ENCODE measurements around the gene BCAS3. TPM values are rescaled to one million over a fixed set of nuclear protein-coding genes. Genes with fewer than 3 reads are reported as not detected.

Gene BCAS3
- total and polyA plus RNA-seq, 2 donors (not counting 1 experiment from before 2014, with no cell fraction given): 13.9 to 73.4 TPM

DNA sequence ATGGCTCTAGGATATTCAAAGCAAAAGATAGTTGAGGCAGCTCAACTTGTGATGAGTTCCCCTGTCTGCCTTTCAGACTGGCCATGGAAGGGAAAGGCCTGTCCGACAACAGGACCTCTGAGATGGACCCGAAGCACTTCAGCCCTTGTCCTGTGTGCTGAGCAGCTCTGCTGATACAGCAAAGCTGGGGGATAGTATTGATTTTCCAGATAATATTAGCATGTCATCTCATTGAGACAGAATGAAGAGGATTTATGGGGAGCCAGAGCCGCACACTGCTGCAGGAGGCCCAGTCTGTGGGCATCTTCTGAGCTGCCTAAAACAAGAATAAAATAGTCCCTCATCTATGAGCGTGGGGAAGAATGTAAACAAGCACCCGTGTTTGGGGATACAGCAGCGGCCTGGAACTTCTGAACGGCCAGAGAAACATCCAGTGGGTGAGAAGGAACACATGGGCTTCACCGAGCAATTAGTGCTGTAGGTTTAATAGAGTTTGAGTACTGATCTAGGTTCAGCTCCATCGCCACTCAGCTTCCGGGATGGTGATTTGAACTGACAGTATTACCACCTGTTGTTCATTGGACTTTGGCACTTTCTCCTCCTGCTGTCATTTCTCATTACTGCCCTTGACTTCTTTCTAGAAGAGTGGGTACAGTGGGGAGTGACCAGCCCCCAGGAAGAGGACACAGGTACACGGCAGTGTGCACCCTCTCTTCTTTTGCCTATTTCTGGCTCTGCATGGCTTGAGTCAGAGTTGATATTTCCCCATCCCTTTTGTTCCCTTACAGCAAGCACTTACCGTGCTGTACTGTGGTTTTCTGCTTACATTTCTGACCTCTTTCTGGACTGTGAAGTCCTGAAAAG, 625.5 kb downstream of the BCAS3 start:
- Mint-ChIP-seq H3K4me3 (no peak overlapping the region), H3K4me1 (no peaks in the 10 kb centered on the region), H3K27me3 (no peaks in the 10 kb centered on the region), H3K27ac (no peak overlapping the region), H3K9me3 (ENCODE audit: insufficient read depth) (no peaks in the 10 kb centered on the region)
- CTCF ChIA-PET: no interaction called here
- Histone ChIP-seq H3K27me3 (replicated peaks in 1 of 4; ENCODE audit: control extremely low read depth in 1 of 4, control insufficient read depth in 3 of 4, insufficient read depth in 4 of 4, low read length in 3 of 4) (no peaks in the 10 kb centered on the region), H3K9me3 (ENCODE audit: control extremely low read depth in 1 of 3, control insufficient read depth in 2 of 3, insufficient read depth in 1 of 3, low read length in 2 of 3) (no peaks in the 10 kb centered on the region), H3K4me1 (ENCODE audit: control insufficient read depth in 2 of 2, insufficient read depth in 2 of 2, low read length in 2 of 2) (no peaks in the 10 kb centered on the region), H3K27ac (ENCODE audit: low read length in 2 of 2) (no peak overlapping the region), H3K9ac (ENCODE audit: low read length) (no peak overlapping the region), H3K36me3 (replicated peaks in 1 of 2; ENCODE audit: control extremely low read depth in 1 of 2, control insufficient read depth in 1 of 2, extremely low read depth in 1 of 2, insufficient read depth in 2 of 2, low read length in 1 of 2) (no peaks in the 10 kb centered on the region), H3K79me2 (ENCODE audit: control insufficient read depth, insufficient read depth, low read length) (no peaks in the 10 kb centered on the region), H3K4me3 (ENCODE audit: control extremely low read depth in 1 of 5, extremely low read depth in 1 of 5, insufficient read depth in 1 of 5, low read depth in 2 of 5, low read length in 4 of 5) (no peak overlapping the region), H3K4me2 (replicated peaks; ENCODE audit: low read depth, low read length, poor library complexity, severe bottlenecking) (no peak overlapping the region), H2AFZ (ENCODE audit: insufficient read depth, low read depth, low read length, poor library complexity, severe bottlenecking) (no peak overlapping the region), H4K20me1 (ENCODE audit: control insufficient read depth, insufficient read depth, low read length, poor library complexity, severe bottlenecking) (no peaks in the 10 kb centered on the region)
- no peak for TF ChIP-seq EZH2 (IDR thresholded peaks at IDR 0.05; ENCODE audit: borderline replicate concordance, insufficient read depth, low read depth, low read length, poor library complexity, severe bottlenecking)
- TF ChIP-seq, protein P1, sequence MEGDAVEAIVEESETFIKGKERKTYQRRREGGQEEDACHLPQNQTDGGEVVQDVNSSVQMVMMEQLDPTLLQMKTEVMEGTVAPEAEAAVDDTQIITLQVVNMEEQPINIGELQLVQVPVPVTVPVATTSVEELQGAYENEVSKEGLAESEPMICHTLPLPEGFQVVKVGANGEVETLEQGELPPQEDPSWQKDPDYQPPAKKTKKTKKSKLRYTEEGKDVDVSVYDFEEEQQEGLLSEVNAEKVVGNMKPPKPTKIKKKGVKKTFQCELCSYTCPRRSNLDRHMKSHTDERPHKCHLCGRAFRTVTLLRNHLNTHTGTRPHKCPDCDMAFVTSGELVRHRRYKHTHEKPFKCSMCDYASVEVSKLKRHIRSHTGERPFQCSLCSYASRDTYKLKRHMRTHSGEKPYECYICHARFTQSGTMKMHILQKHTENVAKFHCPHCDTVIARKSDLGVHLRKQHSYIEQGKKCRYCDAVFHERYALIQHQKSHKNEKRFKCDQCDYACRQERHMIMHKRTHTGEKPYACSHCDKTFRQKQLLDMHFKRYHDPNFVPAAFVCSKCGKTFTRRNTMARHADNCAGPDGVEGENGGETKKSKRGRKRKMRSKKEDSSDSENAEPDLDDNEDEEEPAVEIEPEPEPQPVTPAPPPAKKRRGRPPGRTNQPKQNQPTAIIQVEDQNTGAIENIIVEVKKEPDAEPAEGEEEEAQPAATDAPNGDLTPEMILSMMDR (IDR thresholded peaks at IDR 0.05): no peak
- intact Hi-C loops (cut with micrococcal nuclease): no loop called here
- 94% methylated on average over 11 of the region's 12 CpGs for WGBS (ENCODE audit: insufficient coverage)
- POLR2A ChIA-PET: no interaction called here
- DNase-seq (no peak), ATAC-seq (ENCODE audit: low read depth) (no peak)

- Mint-ChIP-seq H3K27me3 (no peaks in the 10 kb centered on the region), H3K9me3 (ENCODE audit: insufficient read depth) (no peaks in the 10 kb centered on the region), H3K4me1 (no peaks in the 10 kb centered on the region), H3K4me3 (no peak overlapping the region), H3K27ac (no peak overlapping the region)
- Histone ChIP-seq H3K9me3 (ENCODE audit: control extremely low read depth in 1 of 3, control insufficient read depth in 2 of 3, insufficient read depth in 1 of 3, low read length in 2 of 3) (no peaks in the 10 kb centered on the region), H2AFZ (ENCODE audit: insufficient read depth, low read depth, low read length, poor library complexity, severe bottlenecking) (no peak overlapping the region), H3K9ac (ENCODE audit: low read length) (no peak overlapping the region), H3K4me3 (ENCODE audit: control extremely low read depth in 1 of 5, extremely low read depth in 1 of 5, insufficient read depth in 1 of 5, low read depth in 2 of 5, low read length in 4 of 5) (no peak overlapping the region), H3K4me2 (replicated peaks; ENCODE audit: low read depth, low read length, poor library complexity, severe bottlenecking) (no peak overlapping the region), H3K27me3 (replicated peaks in 1 of 4; ENCODE audit: control extremely low read depth in 1 of 4, control insufficient read depth in 3 of 4, insufficient read depth in 4 of 4, low read length in 3 of 4) (no peaks in the 10 kb centered on the region), H3K4me1 (ENCODE audit: control insufficient read depth in 2 of 2, insufficient read depth in 2 of 2, low read length in 2 of 2) (no peaks in the 10 kb centered on the region), H4K20me1 (ENCODE audit: control insufficient read depth, insufficient read depth, low read length, poor library complexity, severe bottlenecking) (no peaks in the 10 kb centered on the region), H3K79me2 (ENCODE audit: control insufficient read depth, insufficient read depth, low read length) (no peaks in the 10 kb centered on the region), H3K27ac (ENCODE audit: low read length in 2 of 2) (no peak overlapping the region), H3K36me3 (replicated peaks in 1 of 2; ENCODE audit: control extremely low read depth in 1 of 2, control insufficient read depth in 1 of 2, extremely low read depth in 1 of 2, insufficient read depth in 2 of 2, low read length in 1 of 2) (no peaks in the 10 kb centered on the region)
- POLR2A ChIA-PET: no interaction called here
- CTCF ChIA-PET: no interaction called here
- no peak for DNase-seq
- intact Hi-C loops (cut with micrococcal nuclease): no loop called here
- TF ChIP-seq, protein P1 (IDR thresholded peaks at IDR 0.05): no peak
- TF ChIP-seq EZH2 (IDR thresholded peaks at IDR 0.05; ENCODE audit: borderline replicate concordance, insufficient read depth, low read depth, low read length, poor library complexity, severe bottlenecking): no peak
- ATAC-seq (ENCODE audit: low read depth): no peak
These were observed 626.1 kb downstream of the BCAS3 start for GRCh38 chr17:61303817-61304096.
